Mesenchymal stem cell (in vitro differentiated cells and primary cell): Measurements from ENCODE around the gene DCTD.

Experiments
- DNase-seq: peaks from one replicate; pipeline ENCODE4 v3.0.0-alpha.2; 2013
- H2AFZ ChIP-seq: one replicate; pipeline ENCODE4 v1.6.1; 2013; ENCODE audit warnings: low read depth, mild to moderate bottlenecking, control low read depth, inconsistent platforms, low read length, moderate library complexity
- H2AK5ac ChIP-seq: 2 replicates; pipeline ENCODE4 v1.6.1; 2013; ENCODE audit warnings: low read length, moderate library complexity, mild to moderate bottlenecking, inconsistent platforms; ENCODE audit not compliant: severe bottlenecking
- H2BK120ac ChIP-seq: one replicate; pipeline ENCODE4 v1.6.1; 2013; ENCODE audit warnings: low read depth, mild to moderate bottlenecking, inconsistent platforms, low read length, moderate library complexity
- H2BK12ac ChIP-seq, 2 experiments: one replicate each; pipeline ENCODE4 v1.6.1; 2013; ENCODE audit warnings: inconsistent platforms in 2 of 2, low read length in 2 of 2, mild to moderate bottlenecking in 2 of 2, moderate library complexity in 2 of 2, control low read depth in 1 of 2
- H2BK15ac ChIP-seq: one replicate; pipeline ENCODE4 v1.6.1; 2013; ENCODE audit warnings: mild to moderate bottlenecking, low read depth, inconsistent platforms; ENCODE audit not compliant: poor library complexity, severe bottlenecking
- H2BK5ac ChIP-seq: 2 replicates; pipeline ENCODE4 v1.6.1; 2013; ENCODE audit warnings: low read depth, mild to moderate bottlenecking, low read length, control low read depth, inconsistent platforms; ENCODE audit not compliant: poor library complexity, severe bottlenecking
- H3K14ac ChIP-seq, 2 experiments: one replicate each; pipeline ENCODE4 v1.6.1; 2013; ENCODE audit warnings: inconsistent platforms in 2 of 2, low read length in 2 of 2, control low read depth in 1 of 2, mild to moderate bottlenecking in 1 of 2, moderate library complexity in 1 of 2
- H3K18ac ChIP-seq, 2 experiments: one replicate each; pipeline ENCODE4 v1.6.1; 2013; ENCODE audit warnings: inconsistent platforms in 2 of 2, low read length in 2 of 2, control low read depth in 1 of 2, low read depth in 1 of 2, mild to moderate bottlenecking in 1 of 2
- H3K23ac ChIP-seq, 2 experiments: one replicate each; pipeline ENCODE4 v1.6.1; 2013; ENCODE audit warnings: inconsistent platforms in 2 of 2, low read length in 2 of 2, mild to moderate bottlenecking in 2 of 2, moderate library complexity in 2 of 2, control low read depth in 1 of 2
- H3K27ac ChIP-seq: 2 replicates; pipeline ENCODE4 v1.5.1; 2013; ENCODE audit warnings: mild to moderate bottlenecking, moderate library complexity, low read length, control low read depth, inconsistent platforms; ENCODE audit not compliant: poor library complexity, severe bottlenecking
- H3K27me3 ChIP-seq, 2 experiments: 2 replicates each; pipeline versions ENCODE4 v1.6.1 to v1.7.0; 2013; ENCODE audit warnings: low read length in 2 of 2, mild to moderate bottlenecking in 2 of 2, moderate library complexity in 2 of 2, control low read depth in 1 of 2, inconsistent platforms in 1 of 2; ENCODE audit not compliant: control insufficient read depth in 1 of 2, insufficient read depth in 1 of 2
- H3K36me3 ChIP-seq, 2 experiments: 2 replicates each; pipeline versions ENCODE4 v1.6.1 to v1.7.0; 2013; ENCODE audit warnings: low read length in 2 of 2, control low read depth in 1 of 2, inconsistent platforms in 1 of 2, low read depth in 1 of 2, mild to moderate bottlenecking in 1 of 2; ENCODE audit not compliant: insufficient read depth in 2 of 2, control insufficient read depth in 1 of 2
- H3K4ac ChIP-seq, 2 experiments: one replicate each; pipeline ENCODE4 v1.6.1; 2013; ENCODE audit warnings: inconsistent platforms in 2 of 2, low read length in 2 of 2, mild to moderate bottlenecking in 2 of 2, moderate library complexity in 2 of 2, control low read depth in 1 of 2, low read depth in 1 of 2
- H3K4me1 ChIP-seq: 2 replicates; pipeline ENCODE4 v1.6.1; 2013; ENCODE audit warnings: low read depth, low read length, control low read depth; ENCODE audit not compliant: control insufficient read depth, insufficient read depth
- H3K4me2 ChIP-seq: 2 replicates; pipeline ENCODE4 v1.6.1; 2013; ENCODE audit warnings: low read length, mild to moderate bottlenecking, inconsistent platforms; ENCODE audit not compliant: poor library complexity, severe bottlenecking
- H3K4me3 ChIP-seq, 2 experiments: 2 replicates each; pipeline versions ENCODE4 v1.5.1 to v1.7.0; 2013; ENCODE audit warnings: low read length in 2 of 2, mild to moderate bottlenecking in 2 of 2, control low read depth in 1 of 2, low read depth in 1 of 2; ENCODE audit not compliant: insufficient read depth in 1 of 2
- H3K79me1 ChIP-seq: replicated peaks from 2 replicates; pipeline ENCODE4 v1.6.1; 2013; ENCODE audit warnings: mild to moderate bottlenecking, control low read depth, low read length, inconsistent platforms; ENCODE audit not compliant: poor library complexity, severe bottlenecking
- H3K9ac ChIP-seq: 2 replicates; pipeline ENCODE4 v1.7.0; 2013; ENCODE audit warnings: mild to moderate bottlenecking, low read length, moderate library complexity
- H3K9me3 ChIP-seq: 2 replicates; pipeline ENCODE4 v1.7.0; 2013; ENCODE audit warnings: mild to moderate bottlenecking, low read length; ENCODE audit not compliant: control insufficient read depth
- H4K8ac ChIP-seq: one replicate; pipeline ENCODE4 v1.6.1; 2013; ENCODE audit warnings: inconsistent platforms, mild to moderate bottlenecking, low read length, moderate library complexity
- H4K91ac ChIP-seq: one replicate; pipeline ENCODE4 v1.6.1; 2013; ENCODE audit warnings: mild to moderate bottlenecking, low read length, inconsistent platforms
- WGBS: methylation state at CpG from one replicate; pipeline ENCODE4 v1.1.7; 2013; ENCODE audit warnings: mixed read lengths; 5-methylcytosine and 5-hydroxymethylcytosine counted together

Gene DCTD

DNA sequence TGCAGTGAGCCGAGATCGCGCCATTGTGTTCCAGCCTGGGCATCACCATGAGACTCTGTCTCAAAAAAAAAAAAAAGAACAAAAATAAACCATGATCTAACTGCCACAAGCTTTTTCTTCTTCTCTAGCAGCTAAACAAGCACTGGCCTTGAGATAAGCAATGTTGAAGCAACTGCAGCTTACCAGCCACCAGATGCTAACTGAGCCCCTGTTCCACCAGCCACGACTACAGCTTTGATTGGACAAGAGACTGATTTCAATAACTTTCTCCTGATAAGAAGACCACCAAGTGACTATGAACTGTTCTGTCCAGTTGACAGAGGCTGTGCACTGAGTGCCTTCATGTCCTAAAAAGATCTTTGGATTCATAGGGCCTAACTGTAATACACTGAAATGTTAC is 58.5 kb downstream of the DCTD start:
- Histone ChIP-seq H3K9me3 (peaks cover 3% of the 10 kb centered on the region), H3K27ac (no peak overlapping the region), H3K4ac (no peak overlapping the region), H4K8ac (no peak overlapping the region), H3K36me3 (no peaks in the 10 kb centered on the region), H3K27me3 (no peaks in the 10 kb centered on the region), H3K79me1 (no peaks in the 10 kb centered on the region), H2AFZ (no peak overlapping the region), H3K23ac (no peak overlapping the region), H2BK15ac (no peak overlapping the region), H3K14ac (no peak overlapping the region), H3K4me1 (peaks cover 3% of the 10 kb centered on the region), H3K18ac (no peak overlapping the region), H3K9ac (no peak overlapping the region), H3K4me3 (no peak overlapping the region), H2BK12ac (no peak overlapping the region), H4K91ac (no peak overlapping the region), H2BK120ac (no peak overlapping the region), H3K4me2 (no peak overlapping the region), H2BK5ac (no peak overlapping the region), H2AK5ac (no peak overlapping the region)
- 92% methylated on average over 4 of the region's 4 CpGs for WGBS
- DNase-seq: no peak

DNA sequence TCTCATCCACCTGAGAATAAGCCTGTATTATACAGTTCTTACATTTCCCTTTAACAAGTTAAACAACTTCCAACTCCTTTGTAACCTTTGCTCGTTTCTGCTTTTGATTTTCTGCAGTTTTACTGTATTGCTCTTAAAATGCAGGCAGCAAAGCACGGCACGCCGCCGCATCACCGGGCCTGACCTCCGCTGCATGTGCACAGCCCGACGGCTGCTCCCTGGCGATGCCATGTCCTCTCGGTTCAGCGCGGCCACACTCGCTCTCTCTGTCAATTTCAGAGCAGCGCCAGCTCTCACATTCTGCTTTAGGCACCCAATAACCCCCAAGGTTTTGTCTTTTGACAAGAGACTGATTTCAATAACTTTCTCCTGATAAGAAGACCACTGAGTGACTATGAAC is 60.3 kb downstream of the DCTD start:
- H3K23ac ChIP-seq: no peak overlapping the region
- H2AFZ ChIP-seq: no peak overlapping the region
- no peak overlapping the region for H2BK120ac ChIP-seq
- no peak overlapping the region for H3K9ac ChIP-seq
- no peak overlapping the region for H2BK15ac ChIP-seq
- H3K4ac ChIP-seq: no peak overlapping the region
- no peak overlapping the region for H3K27ac ChIP-seq
- no peak overlapping the region for H2AK5ac ChIP-seq
- 96% methylated on average over 15 of the region's 15 CpGs for WGBS
- H2BK12ac ChIP-seq: no peak overlapping the region
- no peak overlapping the region for H3K4me3 ChIP-seq
- H3K9me3 ChIP-seq: peaks cover 8% of the 10 kb centered on the region
- no peak overlapping the region for H4K8ac ChIP-seq
- H3K4me2 ChIP-seq: no peak overlapping the region
- H3K18ac ChIP-seq: no peak overlapping the region
- no peaks in the 10 kb centered on the region for H3K79me1 ChIP-seq
- no peaks in the 10 kb centered on the region for H3K36me3 ChIP-seq
- no peak overlapping the region for H3K14ac ChIP-seq
- no peaks in the 10 kb centered on the region for H3K4me1 ChIP-seq
- H2BK5ac ChIP-seq: no peak overlapping the region
- no peak overlapping the region for H4K91ac ChIP-seq
- no peaks in the 10 kb centered on the region for H3K27me3 ChIP-seq
- DNase-seq: no peak

DNA sequence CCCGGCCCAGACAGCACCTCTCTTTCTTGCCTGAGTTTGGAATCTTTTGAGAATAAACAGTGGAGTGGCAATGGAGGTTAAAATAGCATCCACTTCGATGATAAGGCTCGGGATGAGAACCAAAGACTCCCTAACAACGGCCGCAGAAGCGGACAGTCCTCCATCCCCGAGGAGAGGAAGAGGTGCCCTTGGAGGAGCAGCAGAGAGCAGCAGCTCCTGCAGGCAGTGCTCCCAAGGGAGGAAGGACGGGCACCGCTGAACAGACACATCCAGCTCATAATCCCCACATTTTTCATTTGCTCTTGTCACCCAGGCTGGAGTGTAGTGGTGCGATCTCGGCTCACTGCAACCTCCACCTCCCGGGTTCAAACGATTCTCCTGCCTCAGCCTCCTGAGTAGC is 61.3 kb downstream of the DCTD start:
- 87% methylated on average over 11 of the region's 13 CpGs for WGBS
- no peak overlapping the region for H2BK15ac ChIP-seq
- no peak for DNase-seq
- H2AFZ ChIP-seq: no peak overlapping the region
- H3K9ac ChIP-seq: no peak overlapping the region
- no peak overlapping the region for H3K18ac ChIP-seq
- H2BK120ac ChIP-seq: no peak overlapping the region
- H4K91ac ChIP-seq: no peak overlapping the region
- no peak overlapping the region for H3K4me2 ChIP-seq
- no peaks in the 10 kb centered on the region for H3K4me1 ChIP-seq
- no peak overlapping the region for H3K4me3 ChIP-seq
- no peak overlapping the region for H3K4ac ChIP-seq
- no peaks in the 10 kb centered on the region for H3K27me3 ChIP-seq
- no peak overlapping the region for H3K27ac ChIP-seq
- H3K23ac ChIP-seq: no peak overlapping the region
- no peak overlapping the region for H2AK5ac ChIP-seq
- H3K9me3 ChIP-seq: peaks cover 8% of the 10 kb centered on the region
- no peak overlapping the region for H2BK5ac ChIP-seq
- H4K8ac ChIP-seq: no peak overlapping the region
- no peaks in the 10 kb centered on the region for H3K79me1 ChIP-seq
- H3K14ac ChIP-seq: no peak overlapping the region
- no peak overlapping the region for H2BK12ac ChIP-seq
- no peaks in the 10 kb centered on the region for H3K36me3 ChIP-seq

DNA sequence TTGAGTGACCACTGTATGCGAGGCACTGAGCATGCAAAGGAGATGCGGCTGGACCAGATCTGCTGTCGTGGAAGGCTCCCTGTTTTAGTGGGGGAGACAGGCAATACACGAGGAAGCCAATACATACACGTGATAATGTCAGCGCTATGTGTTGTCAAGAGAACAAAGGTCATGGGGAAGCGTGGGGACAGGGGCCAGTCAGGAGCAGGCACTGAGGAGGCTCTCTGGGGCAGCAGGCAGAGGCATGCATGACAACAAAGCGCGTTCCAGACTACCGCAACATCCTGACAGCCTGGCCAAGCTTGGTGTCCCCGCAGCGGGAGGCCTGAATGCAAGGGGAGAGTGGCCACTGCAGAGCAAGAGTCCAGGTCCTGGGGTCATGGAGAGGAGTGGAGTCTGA is 61.9 kb downstream of the DCTD start:
- Histone ChIP-seq H2AFZ (no peak overlapping the region), H3K79me1 (no peaks in the 10 kb centered on the region), H3K4me1 (no peaks in the 10 kb centered on the region), H2BK12ac (no peak overlapping the region), H3K4me3 (no peak overlapping the region), H3K4ac (no peak overlapping the region), H2AK5ac (no peak overlapping the region), H3K36me3 (no peaks in the 10 kb centered on the region), H3K4me2 (no peak overlapping the region), H3K14ac (no peak overlapping the region), H3K27ac (no peak overlapping the region), H2BK120ac (no peak overlapping the region), H4K91ac (no peak overlapping the region), H2BK15ac (no peak overlapping the region), H2BK5ac (no peak overlapping the region), H3K23ac (no peak overlapping the region), H3K27me3 (no peaks in the 10 kb centered on the region), H3K9me3 (peaks cover 8% of the 10 kb centered on the region), H4K8ac (no peak overlapping the region), H3K9ac (no peak overlapping the region), H3K18ac (no peak overlapping the region)
- WGBS: 87% methylated on average over 12 of the region's 12 CpGs
- DNase-seq: no peak
